ENCODE measurements around the gene SLC25A48.
"Not testable (repeated sequence)": the region's sequence is repeated elsewhere in the genome, so short reads cannot be mapped to it uniquely, and the experiment has no call there.

The SLC25A48 gene

DNA sequence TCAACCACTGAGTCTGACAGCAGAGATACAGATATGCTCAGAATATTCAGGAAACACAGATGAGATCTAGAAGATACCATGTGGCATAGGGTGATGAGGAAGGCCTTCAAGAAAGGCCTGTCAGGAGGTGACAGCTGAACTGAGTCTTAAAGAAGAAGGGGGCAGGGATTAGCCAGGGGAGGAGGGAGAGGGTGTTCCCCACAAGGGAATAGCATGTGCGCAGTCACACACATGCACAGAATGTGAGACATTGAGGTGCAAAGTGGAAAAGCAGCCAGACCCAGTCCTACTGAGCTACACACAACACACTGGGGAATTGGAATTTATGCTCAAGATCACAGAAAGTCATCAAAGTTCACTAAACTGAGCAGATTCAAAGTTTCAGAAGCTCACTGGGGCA is 3.0 kb upstream of the SLC25A48 start:
- peaks cover 12% of the 10 kb centered on the region for H3K4me1 ChIP-seq (ENCODE audit: insufficient read depth, low read length)
- H3K9me3 ChIP-seq (ENCODE audit: low read length), result no peaks in the 10 kb centered on the region
- no peak overlapping the region for H3K9ac ChIP-seq (ENCODE audit: low read length)
- no peak overlapping the region for H3K4me3 ChIP-seq (ENCODE audit: low read depth in 1 of 2, low read length in 2 of 2)
- no peak overlapping the region for H3K27ac ChIP-seq (ENCODE audit: low read depth, low read length)
- no peaks in the 10 kb centered on the region for H3K36me3 ChIP-seq (ENCODE audit: insufficient read depth, low read length)
- peaks cover 0 to 38% of the 10 kb centered on the region in 2 donors for H3K27me3 ChIP-seq (ENCODE audit: control insufficient read depth in 1 of 2, insufficient read depth in 2 of 2, low read length in 2 of 2)

DNA sequence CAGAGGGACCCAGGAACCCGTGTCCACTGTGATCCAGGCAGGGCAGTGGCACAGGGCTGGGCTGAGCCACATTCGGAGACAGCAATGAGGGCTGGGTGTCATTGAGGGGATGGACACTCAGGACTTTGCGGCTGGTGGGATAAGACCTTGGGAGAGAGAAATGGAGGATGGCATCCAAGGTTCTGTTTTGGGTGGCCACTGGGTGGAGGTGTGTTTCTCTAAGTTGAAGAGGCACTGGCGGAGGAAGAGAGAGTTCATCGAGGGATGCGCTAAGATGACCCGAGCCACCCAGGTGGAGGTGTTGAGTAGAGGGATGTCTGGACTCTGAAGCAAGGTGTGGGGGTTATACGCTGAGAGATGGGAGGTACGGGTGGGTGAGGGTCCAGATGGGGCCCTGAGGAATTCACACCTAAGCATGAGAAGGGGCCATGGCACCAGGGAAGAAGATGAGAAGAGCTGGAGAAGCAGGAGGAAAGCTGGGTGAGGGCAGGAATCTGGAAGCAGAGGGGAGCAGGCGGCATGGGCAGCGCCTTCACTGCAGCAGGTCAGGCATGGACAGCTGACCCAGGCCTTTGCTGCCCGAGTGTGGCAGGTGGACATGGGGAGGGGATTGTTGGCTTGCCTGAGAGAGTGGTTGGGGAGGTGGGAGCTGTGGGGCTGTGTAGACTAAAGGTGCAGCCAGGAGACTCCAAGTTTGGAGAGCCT is 2.5 kb upstream of the SLC25A48 start:
- Histone ChIP-seq H3K4me3 (ENCODE audit: low read depth in 1 of 2, low read length in 2 of 2) (no peak overlapping the region), H3K27ac (ENCODE audit: low read depth, low read length) (no peak overlapping the region), H3K4me1 (ENCODE audit: insufficient read depth, low read length) (peaks cover 12% of the 10 kb centered on the region), H3K36me3 (ENCODE audit: insufficient read depth, low read length) (no peaks in the 10 kb centered on the region), H3K9me3 (ENCODE audit: low read length) (no peaks in the 10 kb centered on the region), H3K9ac (ENCODE audit: low read length) (no peak overlapping the region), H3K27me3 (ENCODE audit: control insufficient read depth in 1 of 2, insufficient read depth in 2 of 2, low read length in 2 of 2) (peaks cover 0 to 38% of the 10 kb centered on the region in 2 donors)

DNA sequence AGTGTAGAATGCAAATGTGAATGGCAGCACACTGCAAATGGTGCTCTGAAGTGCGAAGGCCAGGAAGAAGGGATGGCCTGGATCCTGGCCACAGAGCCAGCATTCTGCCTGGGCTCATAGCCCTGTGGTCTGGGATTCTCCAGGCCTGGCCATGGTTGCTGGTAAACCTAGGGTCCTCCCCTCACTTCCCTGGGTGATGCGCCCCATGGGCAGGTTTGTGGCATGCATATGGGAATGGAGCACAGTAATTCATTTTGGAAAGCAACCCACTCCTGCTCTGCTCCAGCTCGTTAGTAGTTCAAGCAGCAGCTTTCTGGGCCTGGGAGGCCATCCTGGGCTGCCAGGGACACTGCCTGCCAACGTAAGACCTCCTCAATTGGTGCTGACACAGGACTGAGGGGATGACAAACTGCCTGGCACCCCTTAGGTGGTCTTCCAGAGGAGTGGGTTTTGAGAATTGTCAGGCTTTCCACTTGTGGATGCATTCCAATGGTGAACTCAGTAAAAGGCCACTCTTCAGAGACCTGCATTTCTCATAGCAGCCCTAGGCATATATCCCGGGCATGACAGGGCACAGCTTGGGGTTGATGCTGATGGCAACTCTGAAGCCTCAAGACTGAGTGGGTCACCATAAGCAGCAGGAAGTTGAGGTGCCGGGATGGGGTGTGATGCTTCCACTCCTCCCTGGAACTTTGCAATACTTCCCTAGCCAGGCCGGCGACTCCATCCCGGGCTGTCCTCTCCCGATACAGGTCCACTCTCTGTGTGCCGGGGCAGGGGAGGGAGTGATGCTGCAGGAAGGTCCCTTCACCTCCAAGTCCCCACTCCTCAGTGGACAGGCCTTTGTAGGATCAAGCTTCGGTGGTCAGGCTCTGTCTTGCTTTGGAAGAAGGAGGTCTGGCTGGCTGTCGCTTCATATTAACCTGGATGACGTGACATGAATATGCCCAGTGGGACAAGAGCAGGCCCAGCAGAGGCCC is 1.2 kb upstream of the SLC25A48 start:
- H3K4me3 ChIP-seq (ENCODE audit: low read depth in 1 of 2, low read length in 2 of 2), result no peak overlapping the region
- H3K27ac ChIP-seq (ENCODE audit: low read depth, low read length), result no peak overlapping the region
- no peaks in the 10 kb centered on the region for H3K36me3 ChIP-seq (ENCODE audit: insufficient read depth, low read length)
- no peaks in the 10 kb centered on the region for H3K9me3 ChIP-seq (ENCODE audit: low read length)
- no peak overlapping the region for H3K9ac ChIP-seq (ENCODE audit: low read length)
- peaks cover 12% of the 10 kb centered on the region for H3K4me1 ChIP-seq (ENCODE audit: insufficient read depth, low read length)
- peaks cover 0 to 38% of the 10 kb centered on the region in 2 donors for H3K27me3 ChIP-seq (ENCODE audit: control insufficient read depth in 1 of 2, insufficient read depth in 2 of 2, low read length in 2 of 2)

DNA sequence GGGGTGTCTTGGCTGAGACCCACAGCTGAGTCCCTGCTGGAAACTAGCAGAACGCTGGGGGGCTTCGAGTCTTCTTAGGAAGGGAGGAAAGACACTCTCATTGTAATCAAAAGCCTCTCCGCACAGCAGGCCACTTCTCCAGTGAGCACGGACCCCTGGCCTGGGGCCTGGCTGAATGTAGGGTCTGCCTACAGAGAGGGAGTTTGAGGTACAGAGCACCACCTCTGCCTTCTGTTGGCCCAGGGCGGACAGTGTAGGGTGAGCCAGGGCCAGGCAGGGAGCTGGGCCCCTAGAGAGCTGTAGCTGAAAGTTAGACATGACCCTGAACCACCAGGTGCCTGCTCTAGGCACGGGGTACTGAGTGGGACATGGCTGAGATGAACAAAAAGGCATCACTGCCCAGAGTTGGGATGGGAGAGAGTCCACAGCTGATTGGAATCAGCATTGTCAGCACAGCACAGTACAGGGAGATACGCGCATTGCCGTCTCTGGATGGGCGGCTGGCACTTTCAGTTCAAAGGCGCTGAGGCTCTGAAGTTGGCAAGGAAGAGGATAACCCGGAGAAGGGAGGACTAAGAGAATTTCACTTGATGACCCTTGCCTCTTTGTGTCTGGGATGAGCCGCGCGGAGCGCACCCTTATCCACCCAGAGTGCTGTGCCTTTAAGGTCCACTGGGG is 363 bp upstream of the SLC25A48 start:
- peak overlapping the region; percentile 21 to 50 for H3K4me3 ChIP-seq (ENCODE audit: low read depth in 1 of 2, low read length in 2 of 2)
- H3K36me3 ChIP-seq (ENCODE audit: insufficient read depth, low read length), result no peaks in the 10 kb centered on the region
- H3K9me3 ChIP-seq (ENCODE audit: low read length), result no peaks in the 10 kb centered on the region
- H3K27me3 ChIP-seq (ENCODE audit: control insufficient read depth in 1 of 2, insufficient read depth in 2 of 2, low read length in 2 of 2), result peaks cover 0 to 38% of the 10 kb centered on the region in 2 donors
- no peak overlapping the region for H3K27ac ChIP-seq (ENCODE audit: low read depth, low read length)
- peaks cover 12% of the 10 kb centered on the region for H3K4me1 ChIP-seq (ENCODE audit: insufficient read depth, low read length)
- no peak overlapping the region for H3K9ac ChIP-seq (ENCODE audit: low read length)

DNA sequence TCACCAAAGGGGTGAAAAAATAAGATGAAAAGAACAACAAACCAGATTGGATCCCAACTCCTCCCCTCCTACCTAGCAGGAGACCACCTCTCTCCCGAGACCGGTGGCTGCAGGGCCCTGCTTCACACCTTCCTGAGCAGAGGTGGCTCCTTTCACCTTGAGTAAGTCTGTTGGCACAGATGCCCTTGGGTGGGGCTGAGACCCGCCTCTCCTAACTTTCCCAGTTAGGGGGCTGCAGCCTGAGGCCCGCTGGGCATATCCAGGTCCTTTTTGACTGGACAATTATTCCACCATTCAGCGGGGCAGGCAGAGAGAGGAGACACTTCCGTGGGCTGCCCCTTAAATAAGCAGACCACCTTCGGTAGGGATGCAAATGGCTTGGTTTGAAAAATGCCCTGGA is 1.3 kb downstream of the SLC25A48 start:
- Histone ChIP-seq H3K4me1 (ENCODE audit: insufficient read depth, low read length) (peaks cover 12% of the 10 kb centered on the region), H3K9me3 (ENCODE audit: low read length) (no peaks in the 10 kb centered on the region), H3K9ac (ENCODE audit: low read length) (no peak overlapping the region), H3K27me3 (ENCODE audit: control insufficient read depth in 1 of 2, insufficient read depth in 2 of 2, low read length in 2 of 2) (peaks cover 0 to 38% of the 10 kb centered on the region in 2 donors), H3K36me3 (ENCODE audit: insufficient read depth, low read length) (no peaks in the 10 kb centered on the region), H3K27ac (ENCODE audit: low read depth, low read length) (no peak overlapping the region), H3K4me3 (ENCODE audit: low read depth in 1 of 2, low read length in 2 of 2) (no peak overlapping the region)

DNA sequence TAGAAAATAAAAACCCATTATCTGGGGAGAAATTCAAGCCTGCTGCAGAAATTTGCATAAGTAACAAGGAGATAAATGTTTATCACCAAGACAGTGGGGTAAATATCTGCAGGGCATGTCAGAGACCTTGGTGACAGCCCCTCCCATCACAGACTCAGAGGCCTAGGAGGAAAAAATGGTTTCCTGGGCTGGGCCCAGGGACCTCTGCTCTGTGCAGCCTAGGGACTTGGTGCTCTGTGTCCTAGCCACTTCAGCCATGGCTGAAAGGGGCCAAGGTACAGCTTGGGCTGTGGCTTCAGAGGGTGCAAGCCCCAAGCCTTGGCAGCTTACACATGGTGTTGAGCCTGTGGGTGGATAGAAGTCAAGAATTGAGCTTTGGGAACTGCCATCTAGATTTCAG is 3.9 kb downstream of the SLC25A48 start:
- Histone ChIP-seq H3K4me1 (ENCODE audit: insufficient read depth, low read length) (peaks cover 12% of the 10 kb centered on the region), H3K27me3 (ENCODE audit: control insufficient read depth in 1 of 2, insufficient read depth in 2 of 2, low read length in 2 of 2) (peaks cover 0 to 26% of the 10 kb centered on the region in 2 donors)
- H3K9ac ChIP-seq (ENCODE audit: low read length); H3K4me3 ChIP-seq (ENCODE audit: low read depth in 1 of 2, low read length in 2 of 2); H3K27ac ChIP-seq (ENCODE audit: low read depth, low read length); H3K9me3 ChIP-seq (ENCODE audit: low read length); H3K36me3 ChIP-seq (ENCODE audit: insufficient read depth, low read length): not testable (repeated sequence)

DNA sequence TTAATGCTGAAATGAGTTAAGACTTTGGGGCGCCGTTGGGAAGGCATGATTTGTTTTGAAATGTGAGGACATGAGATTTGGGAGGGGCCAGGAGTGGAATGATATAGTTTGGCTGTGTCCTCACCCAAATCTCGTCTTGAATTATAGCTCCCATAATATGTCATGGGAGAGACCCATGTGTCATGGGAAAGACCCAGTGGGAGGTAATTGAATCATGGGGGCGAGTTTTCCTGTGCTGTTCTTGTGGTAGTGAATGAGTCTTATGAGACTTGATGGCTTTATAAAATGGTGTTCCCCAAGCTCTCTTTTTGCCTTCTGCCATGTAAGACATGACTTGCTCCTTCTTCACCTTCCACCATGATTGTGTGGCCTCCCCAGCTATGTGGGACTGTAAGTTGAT is 5.1 kb downstream of the SLC25A48 start:
- H3K4me1 ChIP-seq (ENCODE audit: insufficient read depth, low read length), result peaks cover 5% of the 10 kb centered on the region

DNA sequence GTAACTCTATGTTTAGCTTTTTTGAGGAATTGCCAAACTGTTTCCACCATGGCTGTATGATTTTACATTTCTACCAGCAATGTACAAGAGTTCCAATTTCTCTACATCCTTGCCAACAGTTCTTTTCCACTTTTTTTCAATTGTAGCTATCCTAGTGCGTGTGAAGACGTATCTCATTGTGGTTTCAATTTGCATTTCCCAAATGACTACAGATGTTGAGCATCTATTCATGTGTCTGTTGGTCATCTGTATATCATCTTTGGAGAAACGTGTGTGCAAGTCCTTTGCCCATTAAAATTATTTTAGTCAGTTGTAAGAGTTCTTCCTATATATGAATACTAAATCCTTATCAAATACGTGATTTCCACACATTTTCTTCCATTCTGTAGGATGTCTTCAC is 6.5 kb downstream of the SLC25A48 start:
- Histone ChIP-seq H3K4me3 (ENCODE audit: low read depth in 1 of 2, low read length in 2 of 2) (no peak overlapping the region), H3K9me3 (ENCODE audit: low read length) (no peaks in the 10 kb centered on the region), H3K27me3 (ENCODE audit: control insufficient read depth in 1 of 2, insufficient read depth in 2 of 2, low read length in 2 of 2) (peaks cover 0 to under 1% of the 10 kb centered on the region in 2 donors)

More for the DNA sequence above, 5.1 kb downstream of the SLC25A48 start:
- H3K9me3 ChIP-seq (ENCODE audit: low read length), result no peaks in the 10 kb centered on the region
- peaks cover 0 to 15% of the 10 kb centered on the region in 2 donors for H3K27me3 ChIP-seq (ENCODE audit: control insufficient read depth in 1 of 2, insufficient read depth in 2 of 2, low read length in 2 of 2)
- no peak overlapping the region for H3K27ac ChIP-seq (ENCODE audit: low read depth, low read length)
- H3K9ac ChIP-seq (ENCODE audit: low read length), result no peak overlapping the region
- no peak overlapping the region for H3K4me3 ChIP-seq (ENCODE audit: low read depth in 1 of 2, low read length in 2 of 2)
- H3K36me3 ChIP-seq (ENCODE audit: insufficient read depth, low read length), result no peaks in the 10 kb centered on the region

DNA sequence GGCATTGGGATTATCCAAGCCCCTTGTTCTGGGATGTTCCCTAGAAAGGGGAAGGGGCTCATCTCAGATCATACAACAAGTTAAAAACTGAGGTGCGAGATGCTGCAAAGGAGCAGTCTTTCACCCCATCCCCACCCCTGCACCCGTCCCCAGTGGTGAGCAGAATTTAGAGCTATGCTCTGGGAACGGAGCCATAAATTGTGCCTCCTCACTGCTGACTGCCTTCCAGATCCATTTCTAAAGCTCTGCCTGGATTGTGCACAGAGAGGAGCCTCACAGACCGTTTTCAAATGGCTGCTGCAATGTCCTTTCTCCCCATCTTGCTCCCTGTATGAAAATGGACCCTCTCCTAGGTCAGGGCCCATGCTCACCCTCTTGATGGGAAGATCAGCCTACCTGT is 8.3 kb downstream of the SLC25A48 start:
- no peaks in the 10 kb centered on the region for H3K4me1 ChIP-seq (ENCODE audit: insufficient read depth, low read length)
- H3K4me3 ChIP-seq (ENCODE audit: low read depth in 1 of 2, low read length in 2 of 2), result no peak overlapping the region
- no peaks in the 10 kb centered on the region for H3K36me3 ChIP-seq (ENCODE audit: insufficient read depth, low read length)
- H3K9ac ChIP-seq (ENCODE audit: low read length), result no peak overlapping the region
- no peaks in the 10 kb centered on the region for H3K9me3 ChIP-seq (ENCODE audit: low read length)
- no peak overlapping the region for H3K27ac ChIP-seq (ENCODE audit: low read depth, low read length)
- no peaks in the 10 kb centered on the region for H3K27me3 ChIP-seq (ENCODE audit: control insufficient read depth in 1 of 2, insufficient read depth in 2 of 2, low read length in 2 of 2)

More for the DNA sequence above, 6.5 kb downstream of the SLC25A48 start:
- H3K4me1 ChIP-seq (ENCODE audit: insufficient read depth, low read length), result no peaks in the 10 kb centered on the region
- H3K27ac ChIP-seq (ENCODE audit: low read depth, low read length), result no peak overlapping the region
- no peak overlapping the region for H3K9ac ChIP-seq (ENCODE audit: low read length)
- no peaks in the 10 kb centered on the region for H3K36me3 ChIP-seq (ENCODE audit: insufficient read depth, low read length)

DNA sequence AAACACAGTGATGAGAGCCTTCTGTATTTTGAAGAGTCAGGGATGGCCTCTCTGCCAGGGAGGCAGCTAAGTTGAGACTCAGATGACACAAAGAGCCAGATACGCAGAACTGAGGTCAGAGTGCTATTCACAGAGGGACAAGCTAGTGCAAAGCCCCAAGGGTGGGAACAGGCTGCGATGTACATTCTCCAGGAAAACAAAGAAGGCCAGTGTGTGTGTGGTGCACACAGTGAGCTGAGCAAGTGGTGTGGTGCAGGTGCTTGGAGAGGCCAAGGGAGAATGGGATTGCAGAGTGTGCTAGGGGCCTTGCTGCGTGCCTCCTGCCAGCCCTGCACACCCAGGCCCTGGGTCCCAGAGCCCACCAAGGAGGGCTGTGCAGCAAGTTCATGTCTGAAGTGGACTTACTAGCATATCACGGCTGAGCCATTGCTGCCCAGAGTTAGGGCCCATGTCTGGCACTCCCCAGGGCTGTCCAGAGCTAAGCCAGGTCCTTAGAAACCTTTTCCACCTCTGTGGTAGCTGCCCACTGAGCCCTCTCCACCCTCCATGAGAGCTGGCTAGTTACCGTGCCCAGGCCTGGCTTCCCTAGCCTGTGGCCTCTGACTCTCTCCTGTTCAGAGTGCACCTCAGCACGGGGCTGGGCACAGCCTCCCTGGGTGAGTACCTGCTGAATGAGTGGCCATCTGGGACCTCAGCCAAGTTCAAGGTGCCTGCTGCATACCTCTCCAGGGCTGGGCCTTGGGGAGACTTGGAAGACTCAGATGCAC is 9.3 kb downstream of the SLC25A48 start:
- H3K9me3 ChIP-seq (ENCODE audit: low read length), result no peaks in the 10 kb centered on the region
- H3K27ac ChIP-seq (ENCODE audit: low read depth, low read length), result no peak overlapping the region
- no peaks in the 10 kb centered on the region for H3K4me1 ChIP-seq (ENCODE audit: insufficient read depth, low read length)
- H3K27me3 ChIP-seq (ENCODE audit: control insufficient read depth in 1 of 2, insufficient read depth in 2 of 2, low read length in 2 of 2), result no peaks in the 10 kb centered on the region
- H3K36me3 ChIP-seq (ENCODE audit: insufficient read depth, low read length), result no peaks in the 10 kb centered on the region
- no peak overlapping the region for H3K9ac ChIP-seq (ENCODE audit: low read length)
- no peak overlapping the region for H3K4me3 ChIP-seq (ENCODE audit: low read depth in 1 of 2, low read length in 2 of 2)

Measured in muscle layer of colon (tissue), 2 donors.